Neural crest cell (in vitro differentiated cells): ENCODE data around the gene UMOD. TPM values are rescaled to one million over a fixed set of nuclear protein-coding genes. Genes with fewer than 3 reads are reported as not detected.
A peak's percentile ranks its signal among the peaks of the same experiment; 100 is the strongest.

Source experiments
- DNase-seq: peaks from one replicate; pipeline ENCODE4 v3.0.0; 2021; ENCODE audit warnings: low read depth, mixed read lengths, low spot score
- H3K27ac Mint-ChIP-seq: one replicate; pipeline ENCODE4 v1.8.0; 2021; ENCODE audit warnings: mild to moderate bottlenecking, mixed read lengths; ENCODE audit not compliant: unreplicated experiment
- H3K27me3 Mint-ChIP-seq: 2 replicates; pipeline ENCODE4 v1.8.0; 2021; ENCODE audit warnings: low read depth, mild to moderate bottlenecking, mixed read lengths
- H3K36me3 Mint-ChIP-seq: 2 replicates; pipeline ENCODE4 v1.8.0; 2021; ENCODE audit warnings: low read depth, mild to moderate bottlenecking, mixed read lengths
- H3K4me1 Mint-ChIP-seq: 2 replicates; pipeline ENCODE4 v1.8.0; 2021; ENCODE audit warnings: mixed read lengths
- H3K4me3 Mint-ChIP-seq: one replicate; pipeline ENCODE4 v1.8.0; 2021; ENCODE audit warnings: mild to moderate bottlenecking, mixed read lengths
- H3K9me3 Mint-ChIP-seq: 2 replicates; pipeline ENCODE4 v1.8.0; 2021; ENCODE audit warnings: mixed read lengths
- CTCF ChIP-seq: fragments of 200-600 bp; sonication (generic); conservative IDR thresholded peaks from 2 replicates; pipeline ENCODE4 v1.5.0; 2021; ENCODE audit warnings: antibody characterized with exemption, mild to moderate bottlenecking
- total RNA-seq: library from RNA; stranded (reverse); gene quantifications from 2 replicates; pipeline ENCODE4 v1.2.1, GENCODE V29; 2021

Gene UMOD
- total RNA-seq, 1 donor from 2014 or later = not detected

DNA sequence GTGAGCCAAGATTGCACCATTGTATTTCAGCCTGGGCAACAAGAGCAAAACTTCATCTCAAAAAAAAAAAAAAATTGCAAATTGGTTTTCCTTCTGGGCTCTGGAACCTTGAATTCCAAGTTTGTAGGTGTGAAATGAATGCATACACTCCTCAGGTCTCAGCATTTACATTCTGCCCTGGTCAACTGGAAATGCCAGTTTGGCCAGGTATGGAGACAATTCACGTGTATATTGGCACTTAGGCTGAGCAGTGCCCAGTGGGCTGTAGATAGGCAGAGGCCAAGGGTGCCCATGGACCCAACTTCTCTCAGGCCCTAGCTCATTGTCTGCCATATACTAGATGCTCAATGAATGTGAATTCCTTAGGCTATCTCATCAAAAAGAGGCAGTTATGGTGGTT is 36.3 kb upstream of the UMOD start:
- Mint-ChIP-seq H3K9me3 (peaks cover 4% of the 10 kb centered on the region), H3K27me3 (peaks cover 5% of the 10 kb centered on the region), H3K36me3 (peaks cover 3% of the 10 kb centered on the region), H3K4me3 (no peak overlapping the region), H3K4me1 (peaks cover 39% of the 10 kb centered on the region), H3K27ac (no peak overlapping the region)
- no peak for DNase-seq
- no peak for TF ChIP-seq CTCF

GRCh38 chr16:20387978-20388377 is 35.5 kb upstream of the UMOD start:
- H3K27ac Mint-ChIP-seq = peak overlapping the region; percentile 51
- peaks cover 4% of the 10 kb centered on the region for H3K9me3 Mint-ChIP-seq
- peaks cover 5% of the 10 kb centered on the region for H3K27me3 Mint-ChIP-seq
- H3K36me3 Mint-ChIP-seq = peaks cover 3% of the 10 kb centered on the region
- no peak overlapping the region for H3K4me3 Mint-ChIP-seq
- no peak for TF ChIP-seq CTCF
- peaks cover 45% of the 10 kb centered on the region for H3K4me1 Mint-ChIP-seq
- no peak for DNase-seq

DNA sequence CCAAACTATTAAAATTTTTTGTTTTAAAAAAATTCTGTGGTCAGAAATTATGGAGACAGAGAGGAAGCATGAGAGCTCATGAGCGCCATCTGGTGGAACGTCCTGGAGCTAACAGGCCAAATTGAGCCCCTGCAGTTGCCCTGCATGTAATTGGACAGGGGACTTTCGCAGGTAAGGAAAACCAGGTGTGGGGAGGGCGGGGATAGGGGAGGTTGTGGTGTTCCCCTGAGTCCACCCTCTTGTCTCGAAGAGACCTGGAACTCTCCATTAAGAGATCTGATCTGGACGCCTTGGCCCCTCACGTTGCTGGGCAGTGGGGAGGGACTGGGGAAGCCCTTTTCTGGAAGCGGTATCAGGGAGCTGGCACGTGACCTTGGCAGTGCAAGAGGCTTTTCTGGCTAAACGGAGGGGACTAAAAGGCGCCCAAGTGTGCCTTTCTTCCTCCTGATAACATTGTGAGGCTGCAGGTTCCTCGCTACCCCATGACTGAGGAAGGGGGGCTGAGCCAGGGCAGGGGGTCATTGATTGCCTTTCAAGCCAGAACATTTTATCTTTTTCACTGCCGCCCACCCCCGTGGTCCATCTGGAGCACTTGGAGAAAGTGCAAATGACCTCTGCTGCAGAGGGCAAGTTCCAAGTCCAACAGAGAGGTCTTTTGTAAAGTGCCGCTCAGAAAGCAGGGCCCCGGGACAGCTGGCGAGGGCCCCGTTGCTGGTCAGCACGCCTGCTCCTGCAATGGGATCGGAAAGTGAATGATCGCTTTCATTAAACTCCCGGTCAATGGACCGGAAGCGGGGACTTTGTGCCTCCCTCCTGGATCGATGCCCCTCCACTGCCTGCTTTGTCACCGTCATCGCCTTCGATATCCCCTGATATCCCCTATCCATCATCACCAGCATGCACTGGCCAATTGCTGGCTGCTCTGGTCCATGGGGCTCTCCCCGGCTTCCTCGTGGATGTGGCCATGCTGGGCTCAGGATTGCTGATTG is 33.6 kb upstream of the UMOD start:
- peak; percentile 90 for TF ChIP-seq CTCF
- peaks cover 45% of the 10 kb centered on the region for H3K4me1 Mint-ChIP-seq
- H3K27me3 Mint-ChIP-seq = peaks cover 5% of the 10 kb centered on the region
- peak; percentile 82 for DNase-seq
- peaks cover 4% of the 10 kb centered on the region for H3K9me3 Mint-ChIP-seq
- H3K27ac Mint-ChIP-seq = peak overlapping the region; percentile 95
- peaks cover 3% of the 10 kb centered on the region for H3K36me3 Mint-ChIP-seq
- peak overlapping the region; percentile 54 for H3K4me3 Mint-ChIP-seq

GRCh38 chr16:20383106-20384029 is 30.9 kb upstream of the UMOD start:
- peak; percentile 82 for DNase-seq
- H3K9me3 Mint-ChIP-seq = peaks cover 4% of the 10 kb centered on the region
- no peak overlapping the region for H3K4me3 Mint-ChIP-seq
- H3K36me3 Mint-ChIP-seq = peaks cover 3% of the 10 kb centered on the region
- H3K27me3 Mint-ChIP-seq = peaks cover 16% of the 10 kb centered on the region
- peaks cover 45% of the 10 kb centered on the region for H3K4me1 Mint-ChIP-seq
- peak; percentile 84 for TF ChIP-seq CTCF
- peak overlapping the region; percentile 86 for H3K27ac Mint-ChIP-seq

DNA sequence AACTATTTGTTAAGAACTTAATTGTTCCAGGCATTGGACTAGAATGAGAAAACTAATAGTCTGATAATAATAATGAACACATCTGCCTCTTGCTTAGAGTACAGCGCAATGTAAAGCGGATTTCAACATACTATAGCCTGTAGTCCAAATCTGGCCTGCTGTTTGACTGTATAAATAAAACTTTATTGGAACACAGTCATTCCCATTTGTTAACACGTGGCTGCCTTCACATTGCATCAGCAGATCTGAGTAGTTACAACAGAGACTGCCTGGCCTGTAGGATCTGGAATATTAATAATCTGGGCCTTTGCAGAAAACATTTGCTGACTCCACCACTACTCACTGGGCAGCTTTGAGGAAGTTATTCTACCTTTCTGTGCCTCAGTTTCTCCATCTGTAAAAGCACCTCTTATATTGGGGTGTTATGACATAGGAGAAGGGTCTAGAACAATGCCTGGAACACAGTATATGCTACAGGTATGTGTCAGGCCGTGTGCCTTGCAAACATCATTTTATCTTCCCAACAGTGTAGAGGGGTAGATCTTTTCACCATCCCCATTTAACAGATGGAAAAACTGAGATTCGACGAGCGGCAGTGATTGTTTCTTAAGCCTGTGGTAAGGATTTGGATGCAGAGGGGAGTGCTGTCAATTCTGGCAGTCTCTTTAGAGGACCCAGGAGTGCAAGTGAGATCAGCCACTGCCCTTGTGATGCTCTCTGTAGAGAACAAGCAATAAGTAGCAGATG is 29.9 kb upstream of the UMOD start:
- peaks cover 3% of the 10 kb centered on the region for H3K36me3 Mint-ChIP-seq
- DNase-seq = no peak
- peaks cover 4% of the 10 kb centered on the region for H3K9me3 Mint-ChIP-seq
- peaks cover 38% of the 10 kb centered on the region for H3K4me1 Mint-ChIP-seq
- H3K27me3 Mint-ChIP-seq = peaks cover 15% of the 10 kb centered on the region
- no peak for TF ChIP-seq CTCF
- H3K4me3 Mint-ChIP-seq = no peak overlapping the region
- H3K27ac Mint-ChIP-seq = no peak overlapping the region
